Urinary bladder (tissue), 4 donors: ENCODE results near the gene DENND10. TPM values are rescaled to one million over a fixed set of nuclear protein-coding genes. Genes with fewer than 3 reads are reported as not detected.
"Not testable (repeated sequence)": the region's sequence is repeated elsewhere in the genome, so short reads cannot be mapped to it uniquely, and the experiment has no call there.

Source experiments
- DNase-seq: peaks from one replicate; pipeline ENCODE4 v3.0.0-alpha.2; 2015; ENCODE audit errors: extremely low spot score
- H3K27ac ChIP-seq: one replicate; pipeline ENCODE4 v1.5.1; 2013; ENCODE audit warnings: low read depth, mild to moderate bottlenecking, moderate library complexity
- H3K36me3 ChIP-seq: one replicate; pipeline ENCODE4 v1.6.1; 2013; ENCODE audit warnings: mild to moderate bottlenecking, moderate library complexity; ENCODE audit not compliant: insufficient read depth
- H3K4me1 ChIP-seq: one replicate; pipeline ENCODE4 v1.6.1; 2013; ENCODE audit warnings: mild to moderate bottlenecking, moderate library complexity; ENCODE audit not compliant: insufficient read depth
- H3K4me3 ChIP-seq: one replicate; pipeline ENCODE4 v1.5.1; 2013; ENCODE audit warnings: low read depth, low read length
- WGBS: extraction: QIAGEN DNeasy Blood & Tissue Kit; methylation state at CpG from one replicate; pipeline ENCODE4 v1.1.7; 2013; 5-methylcytosine and 5-hydroxymethylcytosine counted together
- polyA plus RNA-seq: library from polyadenylated mRNA; stranded (reverse); fragments of 200-250 nt; gene quantifications from one replicate; pipeline ENCODE4 v1.2.3, GENCODE V29; 2013
- small RNA-seq: library from RNA; depleted of rRNA; stranded (forward); fragments of <200 nt; gene quantifications from one replicate; pipeline ENCODE3, GENCODE V24; 2014
- total RNA-seq: library from RNA; depleted of rRNA; stranded (reverse); fragments of >200 nt; gene quantifications from one replicate; pipeline ENCODE4 v1.2.3, GENCODE V29; 2014
- donor health status: healthy with polysubstance abuse.
- donor health status: healthy.

The DENND10 gene
- total and polyA plus RNA-seq, 2 donors, result 25.4 to 45.7 TPM

- peak; percentile 79 for DNase-seq
- peak within 1 kb of the TSS; percentile 50 for H3K4me3 ChIP-seq
- H3K36me3 ChIP-seq, result no peaks in the 10 kb centered on the region
- under 1% methylated on average over 45 of the region's 45 CpGs for WGBS
- H3K27ac ChIP-seq, result peak within 1 kb of the TSS; percentile 86
- no peaks in the 10 kb centered on the region for H3K4me1 ChIP-seq
Observed at GRCh38 chr10:119178372-119179119, 74.6 kb downstream of the DENND10 start, which contains the start of gene PRDX3. Gene PRDX3 (minus strand): TSS chr10:119178812. CDS start chr10:119178790, 22 bp downstream.

DNA sequence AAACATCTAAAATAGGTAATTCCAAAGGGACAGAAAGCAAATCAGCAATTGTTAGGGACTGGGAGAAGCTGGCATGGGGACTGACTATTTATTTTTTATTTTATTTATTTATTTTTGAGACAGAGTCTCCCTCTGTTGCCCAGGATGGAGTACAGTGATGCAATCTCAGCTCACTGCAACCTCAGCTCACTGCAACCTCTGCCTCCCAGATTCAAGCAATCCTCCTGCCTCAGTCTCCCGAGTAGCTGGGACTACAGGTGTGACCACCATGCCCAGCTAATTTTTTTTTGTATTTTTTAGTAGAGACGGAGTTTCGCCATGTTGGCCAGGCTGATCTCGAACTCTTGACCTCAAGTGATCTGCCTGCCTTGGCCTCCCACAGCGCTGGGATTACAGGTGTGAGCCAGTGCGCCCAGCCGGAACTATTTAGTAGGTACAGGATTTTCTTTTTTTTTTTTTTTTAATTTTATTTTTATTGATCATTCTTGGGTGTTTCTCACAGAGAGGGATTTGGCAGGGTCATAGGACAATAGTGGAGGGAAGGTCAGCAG, 77.0 kb downstream of the DENND10 start:
- WGBS, result 96% methylated on average over 7 of the region's 7 CpGs
- not testable (repeated sequence) for H3K4me1 ChIP-seq, DNase-seq, H3K4me3 ChIP-seq, H3K36me3 ChIP-seq, H3K27ac ChIP-seq

- no peak for DNase-seq
Observed at GRCh38 chr10:119183664-119184412, 79.9 kb downstream of the DENND10 start.

More at GRCh38 chr10:119183664-119184412, 79.9 kb downstream of the DENND10 start:
- H3K27ac ChIP-seq, result no peak overlapping the region
- no peaks in the 10 kb centered on the region for H3K36me3 ChIP-seq
- no peaks in the 10 kb centered on the region for H3K4me1 ChIP-seq
- no peak overlapping the region for H3K4me3 ChIP-seq
- 77% methylated on average over 9 of the region's 9 CpGs for WGBS

Small RNA genes within 50 kb of the gene (small RNA-seq; reads per million reads assigned to genes)
- gene AL355598.1, result not detected
- not detected for gene RF00413
- gene SNORA19, result not detected

Other genes starting within 250 kb of the DENND10 start
- 2.2 TPM for gene NANOS1, start 74.4 kb upstream of the DENND10 start, total RNA-seq
- 5.1 TPM for gene NANOS1, start 74.4 kb upstream of the DENND10 start, polyA plus RNA-seq
- gene EIF3A, start 23.3 kb upstream of the DENND10 start, total RNA-seq, result 110 TPM
- 81.9 TPM for gene EIF3A, start 23.3 kb upstream of the DENND10 start, polyA plus RNA-seq
- gene SFXN4, start 61.6 kb downstream of the DENND10 start, total RNA-seq, result 16.1 TPM
- gene SFXN4, start 61.6 kb downstream of the DENND10 start, polyA plus RNA-seq, result 23.6 TPM
- gene PRDX3, start 74.7 kb downstream of the DENND10 start, total RNA-seq, result 162 TPM
- 219 TPM for gene PRDX3, start 74.7 kb downstream of the DENND10 start, polyA plus RNA-seq
- gene GRK5, start 103.5 kb downstream of the DENND10 start, total RNA-seq, result 23.8 TPM
- 27.0 TPM for gene GRK5, start 103.5 kb downstream of the DENND10 start, polyA plus RNA-seq